HPDE6-E6E7 (cell line): ENCODE measurements around the gene DDO.
"Not testable (repeated sequence)": the region's sequence is repeated elsewhere in the genome, so short reads cannot be mapped to it uniquely, and the experiment has no call there.

Experiments
- DNase-seq: peaks from one replicate; pipeline ENCODE4 v3.0.0; 2011; ENCODE audit warnings: missing footprints; ENCODE audit errors: extremely low spot score

DDO gene

GRCh38 chr6:110366975-110367374 is 48.4 kb downstream of the DDO start:
- no peak for DNase-seq

- DNase-seq, result no peak
Measured at GRCh38 chr6:110366256-110366655, 49.1 kb downstream of the DDO start.

- DNase-seq, result no peak
Measured at GRCh38 chr6:110364364-110365105, 50.8 kb downstream of the DDO start.

GRCh38 chr6:110363748-110364147 is 51.6 kb downstream of the DDO start:
- DNase-seq, result no peak

- no peak for DNase-seq
Measured at GRCh38 chr6:110360676-110361075, 54.7 kb downstream of the DDO start.

- no peak for DNase-seq
Measured at GRCh38 chr6:110359556-110359955, 55.8 kb downstream of the DDO start.

- no peak for DNase-seq
Measured at GRCh38 chr6:110358553-110359160, 56.7 kb downstream of the DDO start.

GRCh38 chr6:110357664-110358552 is 57.5 kb downstream of the DDO start, which contains the start of gene METTL24:
Gene METTL24 (minus strand): TSS chr6:110358349. CDS start chr6:110358272, 77 bp downstream.
- no peak for DNase-seq

- DNase-seq, result no peak
Measured at GRCh38 chr6:110357298-110357663, 58.1 kb downstream of the DDO start.

GRCh38 chr6:110356778-110357177 is 58.6 kb downstream of the DDO start:
- no peak for DNase-seq

- DNase-seq, result no peak
Measured at GRCh38 chr6:110355727-110356126, 59.6 kb downstream of the DDO start.

GRCh38 chr6:110355022-110355421 is 60.4 kb downstream of the DDO start:
- DNase-seq, result no peak

GRCh38 chr6:110354153-110354552 is 61.2 kb downstream of the DDO start:
- DNase-seq, result no peak

GRCh38 chr6:110353457-110354001 is 61.8 kb downstream of the DDO start:
- no peak for DNase-seq

- no peak for DNase-seq
Measured at GRCh38 chr6:110352563-110353262, 62.7 kb downstream of the DDO start.

- no peak for DNase-seq
Measured at GRCh38 chr6:110351986-110352385, 63.4 kb downstream of the DDO start.

GRCh38 chr6:110351546-110351945 is 63.8 kb downstream of the DDO start:
- no peak for DNase-seq

GRCh38 chr6:110350593-110350992 is 64.8 kb downstream of the DDO start:
- not testable (repeated sequence) for DNase-seq

GRCh38 chr6:110348961-110349690 is 66.2 kb downstream of the DDO start:
- DNase-seq, result no peak

GRCh38 chr6:110345025-110345424 is 70.3 kb downstream of the DDO start:
- DNase-seq, result no peak

GRCh38 chr6:110342759-110343158 is 72.6 kb downstream of the DDO start:
- no peak for DNase-seq
